Peyer's patch (tissue), 4 donors: ENCODE results near the gene SRRM1.

ENCODE experiments used
- POLR2A ChIP-seq, 2 donors: fragments of 450-650 bp; IDR thresholded peaks; one replicate each; pipeline ENCODE4 v1.5.1; 2017; ENCODE audit warnings: antibody characterized with exemption in 2 of 2, mild to moderate bottlenecking in 2 of 2, moderate library complexity in 2 of 2
- TF ChIP-seq, protein P1 (sequence below), 6 experiments: fragments of 450-650 bp in 4 of 6; fragments of 200-600 bp in 2 of 6; sonication (generic) in 1 of 6; IDR thresholded peaks; one replicate each; pipeline ENCODE4 v1.5.1; 2017 to 2019; ENCODE audit warnings: antibody characterized with exemption in 6 of 6, mild to moderate bottlenecking in 3 of 6, moderate library complexity in 1 of 6

DNA sequence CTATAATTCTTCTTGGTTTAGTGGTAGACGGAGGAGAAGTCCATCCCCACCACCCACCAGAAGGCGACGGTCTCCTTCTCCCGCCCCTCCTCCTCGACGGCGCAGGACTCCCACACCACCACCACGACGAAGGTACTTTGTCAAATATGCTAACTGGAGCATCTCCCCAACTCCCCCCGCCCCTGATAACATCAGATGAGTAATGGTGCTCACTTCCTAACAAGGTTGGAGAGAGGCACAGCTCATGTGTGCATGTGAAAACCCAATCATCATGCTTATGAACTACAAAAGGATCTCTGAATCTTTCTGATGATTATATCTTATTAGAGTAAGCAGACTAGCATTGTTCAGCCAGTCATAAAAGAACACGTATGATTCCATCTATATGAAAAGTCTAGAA lies 23.7 kb downstream of the SRRM1 start:
- TF ChIP-seq, protein P1, sequence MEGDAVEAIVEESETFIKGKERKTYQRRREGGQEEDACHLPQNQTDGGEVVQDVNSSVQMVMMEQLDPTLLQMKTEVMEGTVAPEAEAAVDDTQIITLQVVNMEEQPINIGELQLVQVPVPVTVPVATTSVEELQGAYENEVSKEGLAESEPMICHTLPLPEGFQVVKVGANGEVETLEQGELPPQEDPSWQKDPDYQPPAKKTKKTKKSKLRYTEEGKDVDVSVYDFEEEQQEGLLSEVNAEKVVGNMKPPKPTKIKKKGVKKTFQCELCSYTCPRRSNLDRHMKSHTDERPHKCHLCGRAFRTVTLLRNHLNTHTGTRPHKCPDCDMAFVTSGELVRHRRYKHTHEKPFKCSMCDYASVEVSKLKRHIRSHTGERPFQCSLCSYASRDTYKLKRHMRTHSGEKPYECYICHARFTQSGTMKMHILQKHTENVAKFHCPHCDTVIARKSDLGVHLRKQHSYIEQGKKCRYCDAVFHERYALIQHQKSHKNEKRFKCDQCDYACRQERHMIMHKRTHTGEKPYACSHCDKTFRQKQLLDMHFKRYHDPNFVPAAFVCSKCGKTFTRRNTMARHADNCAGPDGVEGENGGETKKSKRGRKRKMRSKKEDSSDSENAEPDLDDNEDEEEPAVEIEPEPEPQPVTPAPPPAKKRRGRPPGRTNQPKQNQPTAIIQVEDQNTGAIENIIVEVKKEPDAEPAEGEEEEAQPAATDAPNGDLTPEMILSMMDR (IDR thresholded peaks at IDR 0.05), result no peak
- TF ChIP-seq POLR2A (IDR thresholded peaks at IDR 0.05), result no peak
